Chondrocyte (in vitro differentiated cells): ENCODE data around the gene SFSWAP. TPM values are rescaled to one million over a fixed set of nuclear protein-coding genes. Genes with fewer than 3 reads are reported as not detected.

Experiments
- DNase-seq: peaks from one replicate; pipeline ENCODE4 v3.0.0; 2021; ENCODE audit warnings: mixed read lengths, low spot score
- H3K27ac Mint-ChIP-seq: one replicate; pipeline ENCODE4 v1.8.0; 2021; ENCODE audit warnings: mild to moderate bottlenecking, moderate library complexity, mixed read lengths; ENCODE audit not compliant: unreplicated experiment
- H3K27me3 Mint-ChIP-seq: 2 replicates; pipeline ENCODE4 v1.8.0; 2021; ENCODE audit warnings: low read depth, mixed read lengths
- H3K36me3 Mint-ChIP-seq: 2 replicates; pipeline ENCODE4 v1.8.0; 2021; ENCODE audit warnings: low read depth, mixed read lengths
- H3K4me1 Mint-ChIP-seq: 2 replicates; pipeline ENCODE4 v1.8.0; 2021; ENCODE audit warnings: low read depth, mild to moderate bottlenecking, mixed read lengths
- H3K4me3 Mint-ChIP-seq: one replicate; pipeline ENCODE4 v1.8.0; 2021; ENCODE audit warnings: mild to moderate bottlenecking, moderate library complexity, mixed read lengths; ENCODE audit not compliant: unreplicated experiment
- H3K9me3 Mint-ChIP-seq: 2 replicates; pipeline ENCODE4 v1.8.0; 2021; ENCODE audit warnings: low read depth, mixed read lengths
- CTCF ChIP-seq: fragments of 200-600 bp; sonication (generic); IDR thresholded peaks from 2 replicates; pipeline ENCODE4 v1.5.0; 2021; ENCODE audit warnings: antibody characterized with exemption, mild to moderate bottlenecking, moderate library complexity
- total RNA-seq: library from RNA; stranded (reverse); gene quantifications from 3 replicates; pipeline ENCODE4 v1.2.1, GENCODE V29; 2021

Gene SFSWAP
- total RNA-seq, 1 donor from 2014 or later, result 33.0 TPM

GRCh38 chr12:131720241-131720640, 9.4 kb downstream of the SFSWAP start:
- H3K4me3 Mint-ChIP-seq, result no peak overlapping the region
- no peaks in the 10 kb centered on the region for H3K27me3 Mint-ChIP-seq
- DNase-seq, result no peak
- H3K4me1 Mint-ChIP-seq, result peaks cover 23% of the 10 kb centered on the region
- H3K27ac Mint-ChIP-seq, result no peak overlapping the region
- peaks cover 26% of the 10 kb centered on the region for H3K36me3 Mint-ChIP-seq
- no peak for TF ChIP-seq CTCF
- no peaks in the 10 kb centered on the region for H3K9me3 Mint-ChIP-seq

GRCh38 chr12:131720921-131721320, 10.0 kb downstream of the SFSWAP start:
- TF ChIP-seq CTCF, result no peak
- Mint-ChIP-seq H3K4me1 (peaks cover 23% of the 10 kb centered on the region), H3K4me3 (no peak overlapping the region), H3K27me3 (no peaks in the 10 kb centered on the region), H3K9me3 (no peaks in the 10 kb centered on the region), H3K36me3 (peaks cover 25% of the 10 kb centered on the region), H3K27ac (peak overlapping the region; percentile 43)
- DNase-seq, result no peak

GRCh38 chr12:131721548-131721947, 10.7 kb downstream of the SFSWAP start:
- Mint-ChIP-seq H3K27me3 (no peaks in the 10 kb centered on the region), H3K27ac (no peak overlapping the region), H3K4me3 (no peak overlapping the region), H3K4me1 (peaks cover 23% of the 10 kb centered on the region), H3K9me3 (no peaks in the 10 kb centered on the region), H3K36me3 (peaks cover 21% of the 10 kb centered on the region)
- DNase-seq, result no peak
- TF ChIP-seq CTCF, result no peak

- no peak overlapping the region for H3K4me3 Mint-ChIP-seq
- TF ChIP-seq CTCF, result no peak
- H3K27me3 Mint-ChIP-seq, result no peaks in the 10 kb centered on the region
- H3K36me3 Mint-ChIP-seq, result peaks cover 31% of the 10 kb centered on the region
- H3K9me3 Mint-ChIP-seq, result no peaks in the 10 kb centered on the region
- H3K27ac Mint-ChIP-seq, result no peak overlapping the region
- H3K4me1 Mint-ChIP-seq, result peaks cover 23% of the 10 kb centered on the region
- DNase-seq, result no peak
Observed at GRCh38 chr12:131723532-131723931, 12.6 kb downstream of the SFSWAP start.

- no peaks in the 10 kb centered on the region for H3K27me3 Mint-ChIP-seq
- no peaks in the 10 kb centered on the region for H3K9me3 Mint-ChIP-seq
- H3K4me3 Mint-ChIP-seq, result no peak overlapping the region
- TF ChIP-seq CTCF, result no peak
- H3K4me1 Mint-ChIP-seq, result peaks cover 23% of the 10 kb centered on the region
- no peak for DNase-seq
- H3K36me3 Mint-ChIP-seq, result peaks cover 37% of the 10 kb centered on the region
- no peak overlapping the region for H3K27ac Mint-ChIP-seq
Observed at GRCh38 chr12:131724534-131724933, 13.6 kb downstream of the SFSWAP start.
